DMS153 treated with DMSO at 0.1 percent for 48 hours (cell line): ENCODE data around the gene GLS2.
"Not testable (repeated sequence)": the region's sequence is repeated elsewhere in the genome, so short reads cannot be mapped to it uniquely, and the experiment has no call there.

Experiments used
- DNase-seq: peaks from one replicate; lab custom pipeline; 2025; ENCODE audit not compliant: unreplicated experiment; lab: John Stamatoyannopoulos, UW

The GLS2 gene

GRCh38 chr12:56493409-56494105, 5.6 kb upstream of the GLS2 start:
- DNase-seq, result not testable (repeated sequence)

- DNase-seq, result no peak
Measured at GRCh38 chr12:56490360-56490759, 2.4 kb upstream of the GLS2 start.

DNA sequence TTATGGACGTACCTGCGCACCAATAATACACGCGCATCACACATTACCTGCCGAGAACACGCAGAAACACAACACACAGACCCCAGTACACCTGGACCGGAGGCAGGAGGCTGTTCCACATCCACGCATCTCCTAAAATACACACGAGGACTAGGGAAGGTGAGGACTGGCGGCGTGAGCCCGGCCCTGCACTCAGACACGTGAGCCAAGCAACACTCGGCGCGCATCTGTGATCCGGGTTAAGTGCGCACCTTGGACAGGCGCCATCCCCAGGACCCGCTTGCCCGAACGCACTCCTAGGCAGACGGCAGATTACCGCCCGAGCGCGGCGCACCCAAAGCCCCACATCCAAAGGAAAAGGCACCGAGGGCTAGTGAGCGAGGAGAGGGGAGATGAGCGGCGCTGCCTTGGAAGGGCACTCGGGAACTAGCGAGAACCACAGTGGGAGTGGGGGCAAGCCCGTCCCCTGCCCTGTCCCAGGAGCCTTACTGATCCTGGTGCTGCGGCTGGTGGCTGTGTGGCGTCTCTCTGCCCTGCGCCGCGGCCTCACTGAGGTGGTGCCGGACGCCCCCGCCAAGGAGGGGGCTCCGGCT, 417 bp downstream of the GLS2 start:
- no peak for DNase-seq

GRCh38 chr12:56486694-56487093, 1.3 kb downstream of the GLS2 start:
- DNase-seq, result no peak

GRCh38 chr12:56484566-56484965, 3.4 kb downstream of the GLS2 start:
- DNase-seq, result no peak

- no peak for DNase-seq
Measured at GRCh38 chr12:56479625-56480024, 8.3 kb downstream of the GLS2 start.

- no peak for DNase-seq
Measured at GRCh38 chr12:56477521-56478225, 10.3 kb downstream of the GLS2 start.

GRCh38 chr12:56476972-56477432, 11.0 kb downstream of the GLS2 start:
- no peak for DNase-seq

GRCh38 chr12:56476143-56476542, 11.8 kb downstream of the GLS2 start:
- DNase-seq, result no peak

DNA sequence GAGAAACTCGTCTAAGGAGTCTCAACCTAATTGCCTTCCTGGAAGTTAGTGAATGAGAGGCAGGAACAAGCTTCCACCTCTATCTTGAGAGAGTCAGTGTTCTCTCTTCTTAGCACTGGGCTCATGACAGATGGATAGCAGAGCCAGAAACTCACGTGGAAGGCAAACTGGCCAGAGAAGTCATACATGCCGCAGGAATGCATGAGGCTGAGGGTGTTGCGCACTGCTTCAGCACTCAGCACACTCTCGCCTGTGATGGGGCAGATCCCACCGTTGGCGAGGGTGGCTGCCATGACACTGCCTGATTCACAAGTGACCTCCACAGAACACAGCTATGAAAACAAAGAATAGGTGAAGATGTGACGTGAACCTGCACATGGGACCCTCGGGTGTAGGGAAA, 13.6 kb downstream of the GLS2 start:
- no peak for DNase-seq

- no peak for DNase-seq
Measured at GRCh38 chr12:56469007-56469930, 18.7 kb downstream of the GLS2 start.

DNA sequence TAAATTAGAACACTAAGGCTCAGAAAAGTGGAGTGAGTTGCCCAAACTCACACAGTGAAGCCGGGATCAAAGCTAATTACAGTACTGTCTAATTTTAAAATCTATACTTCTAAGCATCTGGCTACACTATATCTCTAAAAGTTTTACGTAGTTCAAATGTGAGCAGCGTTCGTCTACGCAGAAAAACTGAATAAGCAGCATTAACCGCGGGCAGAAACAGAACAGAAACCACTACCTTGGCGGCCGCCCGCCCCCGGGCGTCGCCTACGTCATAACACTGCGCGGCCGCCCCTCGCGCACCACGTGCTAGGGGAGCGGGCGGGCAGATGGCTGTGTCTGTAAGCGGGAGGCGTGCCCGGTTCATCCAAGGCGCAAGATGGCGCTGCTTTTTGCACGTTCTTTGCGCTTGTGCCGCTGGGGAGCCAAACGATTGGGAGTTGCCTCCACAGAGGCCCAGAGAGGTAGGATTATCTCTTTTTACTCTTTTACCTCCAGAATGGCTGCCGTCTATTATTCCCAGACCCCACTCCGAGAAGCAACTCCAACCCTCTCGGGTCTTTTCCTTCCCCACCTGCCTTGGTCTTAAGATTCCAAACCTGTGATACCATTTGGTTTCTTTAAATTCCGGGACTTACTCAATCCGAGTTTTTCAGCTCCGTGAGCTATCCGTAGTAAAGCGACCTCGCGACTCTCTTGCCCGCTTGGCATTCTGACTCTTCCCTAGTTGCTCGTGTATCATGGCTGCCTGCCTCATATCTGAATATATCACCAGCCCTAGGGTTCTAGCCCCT, 19.6 kb downstream of the GLS2 start, which contains the start of gene SPRYD4:
SPRYD4 (plus strand) TSS at position 363 of the 791 bp plus-strand sequence; CDS start at position 377, 14 bp downstream.
- peak; percentile 78 for DNase-seq

- DNase-seq, result no peak
Measured at GRCh38 chr12:56462565-56462964, 25.4 kb downstream of the GLS2 start.

- DNase-seq, result no peak
Measured at GRCh38 chr12:56461235-56462159, 26.5 kb downstream of the GLS2 start.

DNA sequence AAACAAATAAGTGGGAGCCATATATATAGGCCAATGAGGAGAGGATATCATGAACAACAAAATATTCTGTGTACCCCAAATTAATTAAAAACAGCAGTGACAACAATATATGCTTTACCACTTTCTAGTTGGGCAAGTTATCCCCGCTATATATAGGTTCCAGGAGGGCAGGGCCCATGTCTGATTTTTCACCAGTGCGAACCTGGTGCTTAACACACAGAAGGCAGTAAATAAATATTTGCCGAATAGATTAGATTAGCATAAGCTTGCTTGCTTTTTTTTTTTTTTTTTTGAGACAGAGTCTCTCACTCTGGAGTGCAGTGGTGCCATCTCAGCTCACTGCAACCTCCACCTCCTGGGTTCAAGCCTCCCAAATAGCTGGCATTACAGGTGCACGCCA, 30.1 kb downstream of the GLS2 start:
- DNase-seq, result no peak

- no peak for DNase-seq
Measured at GRCh38 chr12:56454557-56454956, 33.4 kb downstream of the GLS2 start, which contains the start of gene MIP. Gene MIP, minus strand, starts transcription at chr12:56454657. Its CDS starts 44 bp downstream, at chr12:56454613.

- DNase-seq, result no peak
Measured at GRCh38 chr12:56451147-56451546, 36.8 kb downstream of the GLS2 start.

DNA sequence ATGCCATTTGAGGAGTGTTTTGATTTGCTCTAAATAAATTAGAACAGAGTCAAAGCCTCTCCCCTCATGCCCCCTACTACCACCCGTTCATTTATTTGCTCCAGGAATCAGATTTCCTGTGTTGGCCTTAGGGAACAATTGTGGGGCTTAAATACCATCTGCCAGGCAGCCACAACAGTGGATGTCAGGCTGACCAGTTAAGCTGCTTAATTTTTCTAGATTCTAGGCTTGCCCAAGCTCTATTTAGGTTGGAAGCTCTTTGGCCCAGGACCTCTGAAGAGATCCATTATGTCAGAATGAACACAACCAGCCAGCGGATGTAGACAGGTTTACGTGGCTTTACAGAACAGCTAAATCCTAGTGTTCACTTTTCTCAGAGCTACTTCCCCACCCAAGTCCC, 37.7 kb downstream of the GLS2 start:
- DNase-seq, result no peak

GRCh38 chr12:56449622-56449984, 38.4 kb downstream of the GLS2 start:
- DNase-seq, result no peak
